HS-5 (cell line): ENCODE measurements around the gene CHD5.

Source experiments
- DNase-seq: peaks from one replicate; pipeline ENCODE4 v3.0.0-alpha.2; 2012; ENCODE audit warnings: low read depth

CHD5 gene

GRCh38 chr1:6172549-6172948 is 7.6 kb downstream of the CHD5 start:
- DNase-seq = no peak

DNA sequence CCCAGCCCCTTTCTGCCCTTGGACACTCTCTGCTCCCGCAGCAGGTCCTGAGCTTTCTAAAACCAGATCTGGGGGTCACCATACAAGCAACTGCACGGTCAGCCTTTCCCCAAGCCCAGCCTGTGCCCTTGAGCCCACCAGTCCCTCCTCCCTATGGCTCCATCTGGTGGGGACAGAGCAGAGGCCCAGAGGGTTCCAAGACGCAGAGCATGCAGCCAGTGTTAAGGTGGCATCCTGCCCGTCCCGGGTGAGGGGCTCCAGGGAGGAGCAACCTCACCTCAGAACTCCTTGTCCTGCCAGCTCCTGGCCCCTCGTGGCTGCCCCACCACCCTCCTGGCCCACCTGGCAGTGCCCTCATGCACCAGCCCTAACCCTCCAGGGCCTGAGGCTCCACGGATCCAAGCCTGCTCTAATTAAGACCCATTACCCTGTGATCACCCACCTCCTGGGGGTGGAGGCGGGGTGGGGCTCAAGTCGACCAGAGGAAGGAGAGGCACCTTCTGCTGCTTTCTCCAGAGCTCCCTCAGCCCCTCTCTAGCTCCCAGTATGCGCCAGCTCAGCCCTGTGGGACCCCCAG is 8.5 kb downstream of the CHD5 start:
- DNase-seq = no peak

DNA sequence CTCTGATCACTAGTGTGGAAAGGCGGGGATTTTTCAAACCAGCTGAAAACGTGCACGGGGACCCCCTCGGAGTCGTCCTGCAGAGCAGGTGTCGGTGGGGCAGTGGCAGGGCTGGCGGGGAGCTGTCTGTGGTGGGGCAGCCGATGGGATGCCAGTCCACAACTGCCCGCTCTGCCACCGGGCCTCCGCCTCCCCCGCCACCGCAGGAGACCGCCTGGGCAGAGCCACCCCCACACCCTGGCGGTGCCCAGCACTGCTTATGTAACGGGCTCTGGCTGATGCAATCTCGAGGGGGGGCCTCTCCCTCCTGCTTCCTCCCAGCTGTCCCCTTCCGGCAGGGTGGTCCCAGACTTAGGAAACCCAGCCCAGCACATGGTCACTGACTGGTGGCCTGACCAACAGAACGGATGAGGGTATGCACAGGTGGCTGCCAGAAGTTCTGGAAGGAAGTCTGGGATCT is 9.3 kb downstream of the CHD5 start:
- no peak for DNase-seq

DNA sequence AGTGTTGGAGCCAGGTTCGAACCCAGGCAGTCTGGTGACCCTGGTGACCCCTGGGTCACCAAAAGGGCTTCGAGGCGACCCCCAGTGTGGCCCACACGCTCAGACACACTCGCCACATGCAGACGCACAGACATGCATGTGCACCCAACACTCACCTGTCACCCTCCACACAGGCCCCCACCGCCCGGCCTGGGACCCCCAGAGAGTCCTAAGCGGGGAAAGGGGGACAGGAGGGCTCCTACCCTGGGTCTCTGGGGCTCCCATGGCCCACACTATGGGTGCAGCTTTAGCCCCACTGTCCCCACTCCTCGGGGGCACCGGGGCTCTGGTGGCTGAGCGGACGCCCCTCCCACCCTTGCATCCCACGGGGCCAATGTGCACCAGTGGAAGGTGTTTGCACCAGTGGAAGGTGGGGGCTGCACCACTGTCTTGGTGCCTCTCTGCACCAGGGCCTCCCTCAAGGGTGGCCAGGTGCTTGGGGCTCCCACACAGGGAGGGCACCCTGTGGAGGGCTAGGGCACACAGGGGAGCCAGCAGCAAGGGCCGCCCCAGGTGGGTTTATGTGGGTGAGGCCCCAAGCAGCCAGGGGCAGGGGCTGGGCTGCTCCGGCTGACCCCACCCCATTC is 9.9 kb downstream of the CHD5 start:
- no peak for DNase-seq

GRCh38 chr1:6168947-6169586 is 11.1 kb downstream of the CHD5 start:
- no peak for DNase-seq

DNA sequence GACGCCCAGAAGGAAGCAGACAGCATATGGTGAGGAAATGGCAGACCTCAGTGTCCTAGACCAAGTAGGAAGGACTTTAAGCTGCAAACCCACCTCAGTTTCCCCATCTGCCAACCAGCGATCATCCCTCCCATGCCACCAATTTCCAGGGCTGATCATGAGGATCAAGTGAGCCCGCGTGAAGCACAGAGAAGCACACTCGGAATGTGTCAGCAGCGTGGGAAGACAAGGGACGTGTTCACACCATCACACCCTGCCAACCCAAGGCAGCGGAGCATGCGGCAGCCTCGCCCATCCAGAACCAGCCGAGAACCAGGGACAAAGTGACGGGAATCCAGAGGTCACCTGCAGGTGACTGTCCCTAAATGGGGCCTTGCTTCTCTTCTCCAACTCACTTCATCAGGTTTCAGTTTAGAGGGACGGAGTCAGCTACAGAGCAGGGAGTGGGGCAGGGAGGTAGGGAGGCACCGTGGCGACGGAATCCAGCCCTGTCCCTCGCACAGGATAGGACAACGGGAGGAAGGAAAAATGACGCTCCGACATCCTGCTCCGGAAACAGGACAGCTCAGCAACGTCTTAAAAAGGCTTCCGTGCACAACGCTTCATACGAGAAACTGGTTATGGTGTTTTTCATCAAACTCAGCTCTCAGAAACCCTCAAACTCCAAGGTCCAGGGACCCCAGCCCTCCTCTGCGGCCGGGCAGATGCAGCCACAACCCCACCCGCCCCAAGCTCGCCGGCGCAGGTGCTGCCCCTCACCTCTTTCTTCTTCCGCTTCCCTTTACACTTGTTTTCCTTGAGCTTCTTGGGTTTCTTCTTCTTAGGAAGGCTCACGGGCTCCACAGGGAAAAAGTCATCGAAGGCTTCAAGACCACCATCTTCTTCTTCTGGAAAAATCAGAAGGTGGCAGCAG is 12.5 kb downstream of the CHD5 start:
- DNase-seq = no peak

DNA sequence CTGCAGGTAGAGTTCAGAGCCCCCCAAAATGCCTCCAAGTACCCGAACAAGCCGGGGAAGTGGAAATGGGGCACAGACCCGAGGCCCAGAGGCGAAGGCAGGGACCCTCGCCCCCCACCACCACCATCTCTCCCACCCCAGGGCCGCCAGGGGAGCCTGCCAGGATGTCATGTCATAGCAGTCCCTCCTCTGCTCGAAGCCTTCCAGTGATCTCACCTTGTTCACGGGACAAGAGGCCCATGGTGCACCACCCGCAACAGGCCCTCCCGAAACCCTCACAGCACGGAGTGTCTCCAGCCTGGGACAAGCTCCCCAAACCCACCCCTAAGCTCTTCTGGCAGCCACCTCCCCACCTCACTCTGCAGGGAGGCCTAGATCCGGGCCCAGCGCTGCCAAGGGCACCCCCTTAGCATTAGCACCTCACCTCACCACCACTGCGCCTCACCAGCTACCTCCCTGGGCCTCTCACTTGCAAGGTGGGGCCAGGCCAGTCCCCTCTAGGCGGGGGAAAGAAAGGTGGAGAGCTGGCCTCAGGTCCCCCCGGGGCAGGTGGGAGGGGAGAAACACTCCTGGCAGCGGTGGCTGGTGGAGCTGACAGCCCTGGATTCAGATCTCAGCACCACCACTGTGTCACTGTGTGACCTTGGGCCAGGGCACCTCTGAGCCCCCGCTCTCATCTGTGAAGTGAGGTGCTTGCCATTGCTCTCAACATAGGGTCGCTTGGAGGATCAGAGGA is 13.3 kb downstream of the CHD5 start:
- DNase-seq = no peak

DNA sequence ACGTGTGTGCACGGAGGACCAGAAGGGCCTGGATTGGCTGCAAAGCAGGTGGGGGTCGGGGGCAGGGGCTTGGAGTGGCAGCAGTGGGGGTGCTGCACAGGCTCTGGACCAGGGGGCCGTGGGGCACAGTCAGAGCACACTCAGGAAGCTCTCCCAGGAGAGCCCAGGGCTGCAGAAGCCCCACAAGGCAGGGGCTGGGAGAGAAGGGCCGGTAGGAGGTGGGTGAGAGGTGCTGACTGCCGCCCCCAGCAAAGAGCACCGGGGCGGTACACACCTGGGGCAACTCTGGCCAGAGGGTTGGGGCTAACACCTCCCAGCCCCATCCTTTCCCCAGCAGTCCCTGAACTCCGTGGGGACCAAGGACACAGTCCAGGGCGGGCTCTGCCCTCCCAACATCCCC is 13.9 kb downstream of the CHD5 start:
- no peak for DNase-seq

GRCh38 chr1:6165441-6165985 is 14.6 kb downstream of the CHD5 start:
- no peak for DNase-seq

DNA sequence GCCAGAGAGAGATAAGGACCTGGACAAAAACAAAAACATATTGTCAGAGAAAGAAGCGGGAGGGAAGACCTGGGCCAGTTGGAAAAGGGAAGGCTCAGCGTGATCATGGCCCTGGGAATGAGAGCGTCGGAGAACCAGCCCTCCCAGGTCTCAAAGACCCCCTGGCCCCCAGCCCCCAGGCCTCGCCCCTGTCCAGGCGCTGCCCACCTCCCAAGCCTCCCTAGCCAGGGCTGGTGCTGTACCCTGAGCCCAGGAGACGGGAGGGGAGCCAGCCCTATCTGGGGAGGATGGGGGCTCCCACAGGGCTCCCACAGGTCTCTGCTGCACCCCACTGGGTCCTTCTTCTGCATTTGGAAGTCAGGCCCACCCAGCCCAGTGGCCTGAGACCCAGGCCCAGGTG is 15.1 kb downstream of the CHD5 start:
- no peak for DNase-seq

DNA sequence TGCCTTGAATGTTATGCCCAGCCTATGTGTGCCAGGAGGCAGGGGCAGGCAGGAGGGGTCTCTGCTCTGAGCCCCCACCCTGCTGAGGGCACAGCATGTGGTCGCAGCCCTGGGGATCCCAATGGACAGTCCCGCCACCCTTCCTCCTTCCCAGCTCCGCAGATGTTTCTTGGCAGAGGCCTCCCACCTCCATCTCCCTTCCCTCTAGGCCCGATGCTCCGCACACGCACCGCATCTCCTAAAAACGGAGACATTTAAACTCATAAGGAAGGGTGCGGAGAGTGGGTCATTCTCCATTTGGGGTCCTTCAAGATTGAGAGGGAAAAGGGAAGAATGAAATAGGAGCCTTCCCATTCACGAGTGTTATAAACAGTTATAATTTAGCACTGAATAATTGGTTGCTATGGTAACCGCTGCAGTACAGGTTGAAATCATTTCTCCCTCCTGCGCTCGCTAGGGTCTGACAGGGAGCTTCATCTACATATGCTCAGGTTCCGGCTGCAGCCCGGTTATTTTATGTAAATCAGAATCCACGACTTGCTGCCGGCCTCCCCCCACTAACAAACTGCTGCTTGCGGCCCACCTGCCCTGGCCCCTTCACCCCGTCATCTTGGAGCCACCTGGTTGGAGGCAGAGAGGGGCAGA is 16.0 kb downstream of the CHD5 start:
- no peak for DNase-seq

DNA sequence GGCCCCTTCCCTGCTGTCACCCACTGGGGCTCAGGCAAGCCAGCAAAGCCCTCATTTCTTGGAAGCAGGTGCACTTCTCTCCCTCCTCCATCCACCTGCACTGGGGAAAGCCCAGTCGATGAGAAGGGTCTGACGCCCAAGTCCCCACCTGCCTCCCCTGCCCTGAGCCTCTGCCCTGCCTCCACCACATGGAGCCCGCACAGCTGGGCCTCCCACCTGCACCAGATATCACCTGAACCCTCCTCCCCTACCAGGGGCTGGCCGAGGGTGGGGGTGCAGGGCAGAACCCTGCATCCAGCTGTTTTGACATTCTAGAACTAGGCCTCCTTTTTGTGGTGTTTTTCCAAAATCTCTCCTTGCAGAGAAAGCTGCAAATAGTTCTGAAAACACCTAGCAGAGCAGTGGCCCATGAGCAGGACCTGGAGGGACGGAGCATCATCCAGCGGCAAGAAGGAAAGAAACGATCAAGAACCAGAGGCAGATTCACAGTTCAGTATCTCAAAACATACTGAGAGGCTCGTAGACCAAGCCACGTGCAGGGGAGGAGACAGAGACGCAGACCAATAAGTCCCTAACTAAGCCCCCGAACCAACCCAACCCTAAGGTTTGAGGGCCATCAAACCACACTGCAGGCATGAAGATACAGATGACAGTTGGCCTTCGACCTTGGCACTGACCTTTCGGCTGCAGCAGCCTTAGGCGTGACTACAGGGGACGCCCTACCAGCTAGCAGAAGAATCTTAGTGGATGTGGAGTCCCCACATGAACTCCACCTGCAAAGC is 16.7 kb downstream of the CHD5 start:
- no peak for DNase-seq

GRCh38 chr1:6162773-6163172 is 17.3 kb downstream of the CHD5 start:
- no peak for DNase-seq

DNA sequence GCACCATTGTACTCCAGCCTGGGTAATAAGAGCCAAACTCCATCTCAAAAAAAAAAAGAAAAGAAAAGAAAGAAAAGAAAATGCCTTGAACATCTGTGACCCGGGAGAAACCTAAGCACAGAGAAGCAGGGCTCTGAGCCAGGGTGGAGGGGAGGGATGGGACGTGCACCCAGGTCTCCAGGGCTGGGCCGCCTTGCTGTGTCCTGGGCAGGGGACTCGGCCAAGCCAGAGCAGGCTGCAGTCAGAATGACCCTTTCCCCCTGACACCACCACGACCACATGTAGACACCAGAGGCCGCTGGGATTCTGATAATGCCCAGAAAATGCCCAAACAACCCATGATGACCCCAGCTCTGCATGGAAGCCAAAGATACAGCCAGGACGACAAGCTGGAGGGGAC is 17.8 kb downstream of the CHD5 start:
- no peak for DNase-seq

DNA sequence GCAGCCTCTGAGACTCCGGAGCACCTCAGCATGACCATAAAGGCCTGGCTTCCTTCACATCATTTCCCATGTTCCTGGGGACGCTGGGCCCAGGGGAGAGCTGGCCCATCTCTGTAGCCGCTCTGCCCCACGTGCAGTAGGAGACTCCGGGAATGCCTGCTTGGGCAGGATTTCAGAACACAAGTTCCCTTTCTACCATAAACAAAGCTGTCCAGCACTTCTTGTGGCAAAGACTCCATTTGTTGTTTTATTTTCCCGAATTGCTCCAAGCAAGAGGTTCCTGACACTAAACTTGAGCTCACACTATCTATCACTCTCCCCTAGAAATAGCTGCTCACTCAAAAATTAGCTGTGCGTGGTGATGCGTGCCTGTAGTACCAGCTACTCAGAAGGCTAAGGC is 21.9 kb downstream of the CHD5 start:
- no peak for DNase-seq

- peak; percentile 73 for DNase-seq
Observed at GRCh38 chr1:6157528-6158174, 22.5 kb downstream of the CHD5 start.

GRCh38 chr1:6157132-6157527 is 23.0 kb downstream of the CHD5 start:
- DNase-seq = no peak

GRCh38 chr1:6154525-6155319 is 25.4 kb downstream of the CHD5 start:
- DNase-seq = no peak

GRCh38 chr1:6152882-6153281 is 27.2 kb downstream of the CHD5 start:
- DNase-seq = no peak
